ENCODE data around the gene SHB.
"Not testable (repeated sequence)": the region's sequence is repeated elsewhere in the genome, so short reads cannot be mapped to it uniquely, and the experiment has no call there.

SHB gene

GRCh38 chr9:37966412-37967013 is 102.5 kb downstream of the SHB start:
- DNase-seq = no peak

- not testable (repeated sequence) for DNase-seq
Measured at GRCh38 chr9:37965676-37966345, 103.2 kb downstream of the SHB start.

- no peak for DNase-seq
Measured at GRCh38 chr9:37965116-37965515, 103.9 kb downstream of the SHB start.

- no peak for DNase-seq
Measured at GRCh38 chr9:37964740-37965081, 104.3 kb downstream of the SHB start.

GRCh38 chr9:37963936-37964739 is 104.9 kb downstream of the SHB start:
- DNase-seq = peak; percentile 96

- DNase-seq = no peak
Measured at GRCh38 chr9:37961351-37961750, 107.7 kb downstream of the SHB start.

- no peak for DNase-seq
Measured at GRCh38 chr9:37960631-37961030, 108.4 kb downstream of the SHB start.

- no peak for DNase-seq
Measured at GRCh38 chr9:37959976-37960375, 109.1 kb downstream of the SHB start.

GRCh38 chr9:37958154-37958553 is 110.9 kb downstream of the SHB start:
- DNase-seq = no peak

- no peak for DNase-seq
Measured at GRCh38 chr9:37957664-37957953, 111.4 kb downstream of the SHB start.

GRCh38 chr9:37956904-37957663 is 111.9 kb downstream of the SHB start:
- no peak for DNase-seq

- no peak for DNase-seq
Measured at GRCh38 chr9:37956423-37956820, 112.6 kb downstream of the SHB start.

GRCh38 chr9:37955781-37956422 is 113.1 kb downstream of the SHB start:
- DNase-seq = no peak

- DNase-seq = no peak
Measured at GRCh38 chr9:37954581-37954981, 114.4 kb downstream of the SHB start.

- DNase-seq = no peak
Measured at GRCh38 chr9:37953775-37954437, 115.1 kb downstream of the SHB start.

- DNase-seq = no peak
Measured at GRCh38 chr9:37953206-37953774, 115.7 kb downstream of the SHB start.

- no peak for DNase-seq
Measured at GRCh38 chr9:37952731-37953130, 116.3 kb downstream of the SHB start.

GRCh38 chr9:37951671-37952449 is 117.2 kb downstream of the SHB start:
- no peak for DNase-seq

GRCh38 chr9:37950561-37950960 is 118.5 kb downstream of the SHB start:
- no peak for DNase-seq

- DNase-seq = no peak
Measured at GRCh38 chr9:37949576-37949975, 119.5 kb downstream of the SHB start.

GRCh38 chr9:37948417-37948980 is 120.5 kb downstream of the SHB start:
- no peak for DNase-seq

All from DMS153 (cell line).